K562 (cell line): ENCODE measurements around the gene ANK3. TPM values are rescaled to one million over a fixed set of nuclear protein-coding genes. Genes with fewer than 3 reads are reported as not detected.

Source experiments
- ATAC-seq: fragments of 200-7000 bp; cut with Tn5 transposase; 3 replicates; pipeline ENCODE4 v1.9.1; 2020; ENCODE audit warnings: moderate library complexity
- BruUV-seq: library from RNA; stranded (reverse); fragments of 400-500 nt; replicated peaks from 2 replicates; lab custom pipeline; 2021; lab: Mats Ljungman, UMichigan
- CTCF ChIA-PET: fragments of 300-600 bp; formaldehyde crosslinking; extraction: SDS; loops from one replicate; lab custom pipeline; 2021; ENCODE audit warnings: low intra/inter-chr PET ratio; lab: Yijun Ruan, JAX
- POLR2A ChIA-PET: fragments of 300-600, 350-650 bp; sonication (Branson Sonifier 250); formaldehyde crosslinking; extraction: SDS; loops from one replicate; lab custom pipeline; 2021; ENCODE audit warnings: antibody characterized with exemption, inconsistent platforms; lab: Yijun Ruan, JAX
- DNase-seq, 4 experiments: peaks; one replicate each; pipeline versions ENCODE4 v3.0.0 to v3.0.0-alpha.2; 2011 to 2018; ENCODE audit warnings: low spot score in 3 of 4, mixed read lengths in 3 of 4; ENCODE audit errors: extremely low read depth in 1 of 4
- FAIRE-seq: peaks from 2 replicates; lab custom pipeline; 2011; peaks lifted over from hg19 to GRCh38; lab: Jason Lieb, UNC
- H2AFZ ChIP-seq: 2 replicates; pipeline ENCODE4 v1.6.0; 2011; ENCODE audit warnings: low read depth, low read length, control low read depth, inconsistent platforms
- H3K27ac ChIP-seq: fragments of 200-600 bp; 3 replicates; pipeline ENCODE4 v1.8.0; 2011; ENCODE audit warnings: low read depth, mild to moderate bottlenecking, control low read depth, inconsistent platforms, low read length, moderate library complexity, mixed read lengths; ENCODE audit errors: extremely low read depth
- H3K27me3 ChIP-seq, 2 experiments: fragments of 300-600 bp in 1 of 2; 2 replicates in 1 of 2; 3 replicates in 1 of 2; pipeline versions ENCODE4 v1.6.0 to v1.8.0; 2011; ENCODE audit warnings: inconsistent platforms in 2 of 2, low read length in 2 of 2, mild to moderate bottlenecking in 1 of 2, mixed read lengths in 1 of 2, moderate library complexity in 1 of 2; ENCODE audit not compliant: control insufficient read depth in 2 of 2, insufficient read depth in 2 of 2
- H3K36me3 ChIP-seq: fragments of 300-600 bp; 3 replicates; pipeline ENCODE4 v1.8.0; 2011; ENCODE audit warnings: mild to moderate bottlenecking, low read length, inconsistent platforms; ENCODE audit not compliant: control insufficient read depth, insufficient read depth
- H3K4me1 ChIP-seq, 2 experiments: fragments of 200-600 bp in 1 of 2; replicated peaks in 1 of 2; 2 replicates in 1 of 2; 3 replicates in 1 of 2; pipeline versions ENCODE4 v1.5.1 to v1.8.0; 2011; ENCODE audit warnings: inconsistent platforms in 2 of 2, low read length in 2 of 2, mild to moderate bottlenecking in 1 of 2, mixed read lengths in 1 of 2, moderate library complexity in 1 of 2; ENCODE audit not compliant: control insufficient read depth in 2 of 2, insufficient read depth in 2 of 2
- H3K4me2 ChIP-seq: 2 replicates; pipeline ENCODE4 v1.6.1; 2011; ENCODE audit warnings: low read length, control low read depth, inconsistent platforms, mixed read lengths; ENCODE audit not compliant: insufficient read depth
- H3K4me3 ChIP-seq: fragments of 200-600 bp; sonication (generic), shearing (Covaris generic); 2 replicates; pipeline ENCODE4 v1.5.1; 2016; ENCODE audit warnings: control low read depth, inconsistent platforms
- H3K79me2 ChIP-seq: fragments of 200-600 bp; 3 replicates; pipeline ENCODE4 v1.8.0; 2011; ENCODE audit warnings: low read length, inconsistent platforms; ENCODE audit not compliant: control insufficient read depth, insufficient read depth
- H3K9ac ChIP-seq, 2 experiments: 2 replicates each; pipeline versions ENCODE4 v1.6.0 to v1.6.1; 2011; ENCODE audit warnings: low read depth in 2 of 2, low read length in 2 of 2, control low read depth in 1 of 2, inconsistent platforms in 1 of 2, mild to moderate bottlenecking in 1 of 2, mixed read lengths in 1 of 2; ENCODE audit not compliant: insufficient read depth in 1 of 2
- H3K9me1 ChIP-seq: one replicate; pipeline ENCODE4 v1.6.0; 2011; ENCODE audit warnings: inconsistent platforms, mild to moderate bottlenecking, low read length, moderate library complexity; ENCODE audit not compliant: control insufficient read depth, insufficient read depth
- H3K9me3 ChIP-seq: replicated peaks from 2 replicates; pipeline ENCODE4 v1.5.1; 2011; ENCODE audit warnings: low read depth, low read length, inconsistent platforms; ENCODE audit not compliant: control insufficient read depth, insufficient read depth
- H4K20me1 ChIP-seq: replicated peaks from 2 replicates; pipeline ENCODE4 v1.6.1; 2011; ENCODE audit warnings: low read length, inconsistent platforms, mixed read lengths; ENCODE audit not compliant: control insufficient read depth, insufficient read depth
- ATF1 ChIP-seq, 2 experiments: fragments of 450-650 bp in 1 of 2; IDR thresholded peaks; 2 replicates each; pipeline ENCODE4 v1.6.1; 2016; ENCODE audit warnings: missing compliant biosample characterization in 1 of 2, missing genetic modification characterization in 1 of 2
- HOMEZ ChIP-seq: fragments of 250-450 bp; sonication (Bioruptor Pico); IDR thresholded peaks from 2 replicates; pipeline ENCODE4 v1.4.0; 2020; ENCODE audit warnings: mild to moderate bottlenecking, moderate library complexity
- NONO ChIP-seq, 2 experiments: fragments of 200-400 bp in 1 of 2; fragments of 450-650 bp in 1 of 2; formaldehyde crosslinking in 1 of 2; IDR thresholded peaks; 2 replicates each; pipeline ENCODE4 v1.6.1; 2017; ENCODE audit warnings: low read depth in 2 of 2, mild to moderate bottlenecking in 2 of 2, moderate library complexity in 2 of 2, low read length in 1 of 2
- NRF1 ChIP-seq, 2 experiments: fragments of 450-650 bp; IDR thresholded peaks in 1 of 2; conservative IDR thresholded peaks in 1 of 2; 2 replicates each; pipeline ENCODE4 v1.6.1; 2014; ENCODE audit warnings: mild to moderate bottlenecking in 2 of 2
- PHB2 ChIP-seq: fragments of 450-650 bp; IDR thresholded peaks from 2 replicates; pipeline ENCODE4 v1.6.1; 2017; ENCODE audit warnings: low read depth
- SNIP1 ChIP-seq: fragments of 450-650 bp; IDR thresholded peaks from 2 replicates; pipeline ENCODE4 v1.7.1; 2017; ENCODE audit warnings: low read depth, mild to moderate bottlenecking
- TSHZ1 ChIP-seq: fragments of 250-450 bp; sonication (Bioruptor Pico); IDR thresholded peaks from 2 replicates; pipeline ENCODE4 v1.4.0; 2020; ENCODE audit warnings: mild to moderate bottlenecking, moderate library complexity
- WGBS: fragments of 100-300 bp; shearing (Covaris generic); methylation state at CpG from one replicate; pipeline ENCODE4 v1.1.6; 2016; ENCODE audit warnings: low coverage, mixed read lengths; ENCODE audit not compliant: insufficient coverage; ENCODE audit errors: missing lambda C conversion rate; 5-methylcytosine and 5-hydroxymethylcytosine counted together
- in situ Hi-C: fragments of 300-500 bp; cut with MboI; formaldehyde crosslinking; loops from 4 replicates; pipeline ENCODE4 v1.15.0; 2018; ENCODE audit warnings: inconsistent platforms, mixed read lengths
- intact Hi-C: fragments of 100-400 bp; cut with micrococcal nuclease; formaldehyde crosslinking; loops from 2 replicates; pipeline ENCODE4 v1.14.2; 2022
- polyA plus RNA-seq, 8 experiments: library from polyadenylated mRNA; depleted of rRNA in 4 of 8; stranded (reverse) in 5 of 8; unstranded in 3 of 8; fragments of >200 nt; fragmentation: Nextera tagmentation in 2 of 8; fragmentation: Illumina TruSeq in 1 of 8; extraction: Ambion mirVana in 2 of 8; extraction: Trizol in 1 of 8; gene quantifications; 2 replicates each; pipeline versions ENCODE4 v1.2.1 to v1.2.3, GENCODE V29; 2011 to 2014; ENCODE audit warnings: inconsistent platforms in 1 of 8, missing spikeins in 1 of 8
- total RNA-seq, 7 experiments: library from RNA; depleted of rRNA in 6 of 7; stranded (reverse); fragments of >200 nt in 6 of 7; fragmentation: Illumina TruSeq in 2 of 7; extraction: Trizol in 2 of 7; gene quantifications; 2 replicates each; pipeline versions ENCODE4 v1.2.1 to v1.2.3, GENCODE V29; 2011 to 2021; ENCODE audit warnings: low replicate concordance in 1 of 7
- TF ChIP-seq, protein P1 (sequence below): fragments of 450-650 bp; IDR thresholded peaks from 2 replicates; pipeline ENCODE4 v1.6.1; 2017; ENCODE audit warnings: mild to moderate bottlenecking, moderate library complexity

Gene ANK3
- total and polyA plus RNA-seq, 9 of the 15 experiments (the other 6 are each of a cell fraction or from before 2014, with no cell fraction given) = 10.0 to 32.3 (median 17.9) TPM

DNA sequence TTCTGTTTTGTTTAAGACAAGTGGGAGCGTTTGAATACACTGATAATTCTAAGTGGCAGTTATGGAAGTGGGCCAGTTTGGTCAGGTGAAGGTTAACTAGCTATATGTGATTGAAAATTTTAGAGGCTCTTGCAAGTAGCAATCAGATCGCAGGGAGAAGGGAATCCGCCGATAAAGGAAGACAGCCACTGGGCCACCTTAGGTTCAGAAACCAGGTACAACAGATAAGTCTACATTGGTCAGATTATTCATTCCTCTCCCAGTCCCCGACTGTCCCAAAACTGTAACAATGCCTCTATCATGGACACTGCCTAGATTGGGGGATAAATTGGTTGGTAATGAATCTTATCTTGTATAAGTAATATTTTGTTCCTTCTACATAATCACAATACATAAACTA, 8.9 kb downstream of the ANK3 start:
- H3K4me3 ChIP-seq = no peak overlapping the region
- no peak overlapping the region for H3K4me2 ChIP-seq
- no peak overlapping the region for H3K9ac ChIP-seq
- H2AFZ ChIP-seq = no peak overlapping the region
- no peaks in the 10 kb centered on the region for H3K4me1 ChIP-seq
- H4K20me1 ChIP-seq = no peaks in the 10 kb centered on the region
- DNase-seq (no peak), FAIRE-seq (no peak), ATAC-seq (no peak)
- POLR2A ChIA-PET = no interaction called here
- BruUV-seq = no TSS peak
- no peaks in the 10 kb centered on the region for H3K9me3 ChIP-seq
- no peaks in the 10 kb centered on the region for H3K79me2 ChIP-seq
- WGBS = 37% methylated on average over 5 of the region's 5 CpGs
- no peaks in the 10 kb centered on the region for H3K36me3 ChIP-seq
- TF ChIP-seq SNIP1 = no peak
- no peak overlapping the region for H3K27ac ChIP-seq
- in situ Hi-C loops = no loop called here
- H3K9me1 ChIP-seq = no peaks in the 10 kb centered on the region
- CTCF ChIA-PET = no interaction called here
- intact Hi-C loops = no loop called here
- no peaks in the 10 kb centered on the region; a peak in 1 of 5 replicates for H3K27me3 ChIP-seq

GRCh38 chr10:60377955-60378354, 11.7 kb downstream of the ANK3 start:
- WGBS = 19% methylated on average over 1 of the region's 1 CpG
- Histone ChIP-seq H3K4me2 (no peak overlapping the region), H2AFZ (no peak overlapping the region), H3K79me2 (no peaks in the 10 kb centered on the region), H3K27me3 (no peaks in the 10 kb centered on the region), H3K27ac (no peak overlapping the region), H3K9me3 (no peaks in the 10 kb centered on the region), H3K9me1 (no peaks in the 10 kb centered on the region), H4K20me1 (no peaks in the 10 kb centered on the region), H3K4me1 (no peaks in the 10 kb centered on the region), H3K36me3 (no peaks in the 10 kb centered on the region), H3K4me3 (no peak overlapping the region), H3K9ac (no peak overlapping the region)
- no peak for DNase-seq
- in situ Hi-C loops = no loop called here
- ATAC-seq = no peak
- no TSS peak for BruUV-seq
- ChIA-PET CTCF (no interaction called here), POLR2A (interaction anchor here (0.7 to 0.8 kb wide), 2 partner anchors 19 to 42 kb away, joined by 3 to 4 read pairs; no protein-coding TSS in a partner anchor)
- no peak for TF ChIP-seq TSHZ1 (CRISPR knock-in tag)
- no peak for TF ChIP-seq NONO (IDR thresholded peaks at IDR 0.05; ENCODE audit: low read depth in 2 of 2, low read length in 1 of 2)
- TF ChIP-seq PHB2 = no peak
- TF ChIP-seq ATF1 (CRISPR knock-in tag; IDR thresholded peaks at IDR 0.05) = no peak
- no peak for TF ChIP-seq ATF1 (tag; IDR thresholded peaks at IDR 0.05)
- no peak for TF ChIP-seq NRF1 (conservative IDR thresholded peaks at IDR 0.05 in 1 of 2, IDR thresholded peaks at IDR 0.05 in 1 of 2)
- TF ChIP-seq, protein P1, sequence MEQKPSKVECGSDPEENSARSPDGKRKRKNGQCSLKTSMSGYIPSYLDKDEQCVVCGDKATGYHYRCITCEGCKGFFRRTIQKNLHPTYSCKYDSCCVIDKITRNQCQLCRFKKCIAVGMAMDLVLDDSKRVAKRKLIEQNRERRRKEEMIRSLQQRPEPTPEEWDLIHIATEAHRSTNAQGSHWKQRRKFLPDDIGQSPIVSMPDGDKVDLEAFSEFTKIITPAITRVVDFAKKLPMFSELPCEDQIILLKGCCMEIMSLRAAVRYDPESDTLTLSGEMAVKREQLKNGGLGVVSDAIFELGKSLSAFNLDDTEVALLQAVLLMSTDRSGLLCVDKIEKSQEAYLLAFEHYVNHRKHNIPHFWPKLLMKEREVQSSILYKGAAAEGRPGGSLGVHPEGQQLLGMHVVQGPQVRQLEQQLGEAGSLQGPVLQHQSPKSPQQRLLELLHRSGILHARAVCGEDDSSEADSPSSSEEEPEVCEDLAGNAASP = no peak
- TF ChIP-seq HOMEZ = no peak
- FAIRE-seq = no peak
- intact Hi-C loops = no loop called here
